ENCODE data around the gene ZNF532.

ZNF532 gene

DNA sequence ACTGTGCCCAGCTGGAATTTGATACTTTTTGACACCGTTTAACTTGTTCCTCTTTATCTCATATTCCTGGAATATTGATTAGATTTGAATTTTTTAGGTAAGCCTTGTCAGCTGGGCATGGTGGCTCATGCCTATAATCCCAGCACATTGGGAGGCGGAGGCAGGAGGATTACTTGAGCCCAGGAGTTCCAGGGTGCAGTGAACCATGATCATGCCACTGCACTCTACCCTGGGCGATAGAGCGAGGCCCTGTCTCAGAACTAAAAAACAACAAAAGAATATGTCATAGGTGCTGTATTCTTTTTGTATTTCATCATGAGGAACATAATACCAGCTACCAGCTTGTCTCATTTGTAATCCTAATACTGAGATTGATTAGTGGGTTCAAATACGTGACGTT lies 90.3 kb downstream of the ZNF532 start:
- Histone ChIP-seq H3K27ac (replicated peaks) (no peak overlapping the region), H3K4me3 (replicated peaks; ENCODE audit: insufficient read depth, low read length) (no peak overlapping the region), H3K27me3 (ENCODE audit: insufficient read depth, poor library complexity, severe bottlenecking) (peaks cover 3% of the 10 kb centered on the region)
- DNase-seq (ENCODE audit: low read depth in 1 of 2, low spot score in 1 of 2): no peak
- no peak for TF ChIP-seq POLR2AphosphoS5 (IDR thresholded peaks at IDR 0.05; ENCODE audit: low read depth)
- TF ChIP-seq, protein P1, sequence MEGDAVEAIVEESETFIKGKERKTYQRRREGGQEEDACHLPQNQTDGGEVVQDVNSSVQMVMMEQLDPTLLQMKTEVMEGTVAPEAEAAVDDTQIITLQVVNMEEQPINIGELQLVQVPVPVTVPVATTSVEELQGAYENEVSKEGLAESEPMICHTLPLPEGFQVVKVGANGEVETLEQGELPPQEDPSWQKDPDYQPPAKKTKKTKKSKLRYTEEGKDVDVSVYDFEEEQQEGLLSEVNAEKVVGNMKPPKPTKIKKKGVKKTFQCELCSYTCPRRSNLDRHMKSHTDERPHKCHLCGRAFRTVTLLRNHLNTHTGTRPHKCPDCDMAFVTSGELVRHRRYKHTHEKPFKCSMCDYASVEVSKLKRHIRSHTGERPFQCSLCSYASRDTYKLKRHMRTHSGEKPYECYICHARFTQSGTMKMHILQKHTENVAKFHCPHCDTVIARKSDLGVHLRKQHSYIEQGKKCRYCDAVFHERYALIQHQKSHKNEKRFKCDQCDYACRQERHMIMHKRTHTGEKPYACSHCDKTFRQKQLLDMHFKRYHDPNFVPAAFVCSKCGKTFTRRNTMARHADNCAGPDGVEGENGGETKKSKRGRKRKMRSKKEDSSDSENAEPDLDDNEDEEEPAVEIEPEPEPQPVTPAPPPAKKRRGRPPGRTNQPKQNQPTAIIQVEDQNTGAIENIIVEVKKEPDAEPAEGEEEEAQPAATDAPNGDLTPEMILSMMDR (IDR thresholded peaks at IDR 0.05; ENCODE audit: insufficient read depth, low read length): no peak
- no peak for TF ChIP-seq SPI1 (IDR thresholded peaks at IDR 0.05; ENCODE audit: borderline replicate concordance, low read depth)
- TF ChIP-seq GABPA (IDR thresholded peaks at IDR 0.05; ENCODE audit: low read depth): no peak
- TF ChIP-seq, protein P2, sequence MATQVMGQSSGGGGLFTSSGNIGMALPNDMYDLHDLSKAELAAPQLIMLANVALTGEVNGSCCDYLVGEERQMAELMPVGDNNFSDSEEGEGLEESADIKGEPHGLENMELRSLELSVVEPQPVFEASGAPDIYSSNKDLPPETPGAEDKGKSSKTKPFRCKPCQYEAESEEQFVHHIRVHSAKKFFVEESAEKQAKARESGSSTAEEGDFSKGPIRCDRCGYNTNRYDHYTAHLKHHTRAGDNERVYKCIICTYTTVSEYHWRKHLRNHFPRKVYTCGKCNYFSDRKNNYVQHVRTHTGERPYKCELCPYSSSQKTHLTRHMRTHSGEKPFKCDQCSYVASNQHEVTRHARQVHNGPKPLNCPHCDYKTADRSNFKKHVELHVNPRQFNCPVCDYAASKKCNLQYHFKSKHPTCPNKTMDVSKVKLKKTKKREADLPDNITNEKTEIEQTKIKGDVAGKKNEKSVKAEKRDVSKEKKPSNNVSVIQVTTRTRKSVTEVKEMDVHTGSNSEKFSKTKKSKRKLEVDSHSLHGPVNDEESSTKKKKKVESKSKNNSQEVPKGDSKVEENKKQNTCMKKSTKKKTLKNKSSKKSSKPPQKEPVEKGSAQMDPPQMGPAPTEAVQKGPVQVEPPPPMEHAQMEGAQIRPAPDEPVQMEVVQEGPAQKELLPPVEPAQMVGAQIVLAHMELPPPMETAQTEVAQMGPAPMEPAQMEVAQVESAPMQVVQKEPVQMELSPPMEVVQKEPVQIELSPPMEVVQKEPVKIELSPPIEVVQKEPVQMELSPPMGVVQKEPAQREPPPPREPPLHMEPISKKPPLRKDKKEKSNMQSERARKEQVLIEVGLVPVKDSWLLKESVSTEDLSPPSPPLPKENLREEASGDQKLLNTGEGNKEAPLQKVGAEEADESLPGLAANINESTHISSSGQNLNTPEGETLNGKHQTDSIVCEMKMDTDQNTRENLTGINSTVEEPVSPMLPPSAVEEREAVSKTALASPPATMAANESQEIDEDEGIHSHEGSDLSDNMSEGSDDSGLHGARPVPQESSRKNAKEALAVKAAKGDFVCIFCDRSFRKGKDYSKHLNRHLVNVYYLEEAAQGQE (IDR thresholded peaks at IDR 0.05; ENCODE audit: insufficient replicate concordance, low read depth): no peak

DNA sequence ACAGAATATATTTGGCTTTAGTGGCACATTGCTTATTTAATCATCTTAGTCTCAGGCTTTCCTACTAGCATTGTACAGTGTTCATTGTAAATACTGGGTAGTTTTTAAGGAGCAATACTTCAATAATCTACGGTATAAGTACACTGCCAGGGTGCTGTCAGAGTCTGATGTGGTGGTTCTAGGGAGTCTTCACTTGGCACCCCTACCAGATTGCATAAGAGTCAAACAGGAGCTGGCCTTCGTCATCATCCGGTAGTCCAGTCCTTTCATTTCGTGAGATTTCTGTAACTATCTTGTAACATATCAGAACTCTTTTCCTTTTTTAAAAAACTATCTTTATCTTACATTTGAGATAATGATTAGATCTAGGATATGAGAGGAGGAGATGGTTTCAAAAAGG lies 91.1 kb downstream of the ZNF532 start:
- no peak overlapping the region for H3K4me3 ChIP-seq (replicated peaks; ENCODE audit: insufficient read depth, low read length)
- TF ChIP-seq POLR2AphosphoS5 (IDR thresholded peaks at IDR 0.05; ENCODE audit: low read depth) (no peak), GABPA (IDR thresholded peaks at IDR 0.05; ENCODE audit: low read depth) (no peak), SPI1 (IDR thresholded peaks at IDR 0.05; ENCODE audit: borderline replicate concordance, low read depth) (no peak)
- TF ChIP-seq, protein P2 (IDR thresholded peaks at IDR 0.05; ENCODE audit: insufficient replicate concordance, low read depth): no peak
- TF ChIP-seq, protein P1 (IDR thresholded peaks at IDR 0.05; ENCODE audit: insufficient read depth, low read length): no peak
- H3K27ac ChIP-seq (replicated peaks): no peak overlapping the region
- peaks cover 3% of the 10 kb centered on the region for H3K27me3 ChIP-seq (ENCODE audit: insufficient read depth, poor library complexity, severe bottlenecking)
- no peak for DNase-seq (ENCODE audit: low read depth in 1 of 2, low spot score in 1 of 2)

DNA sequence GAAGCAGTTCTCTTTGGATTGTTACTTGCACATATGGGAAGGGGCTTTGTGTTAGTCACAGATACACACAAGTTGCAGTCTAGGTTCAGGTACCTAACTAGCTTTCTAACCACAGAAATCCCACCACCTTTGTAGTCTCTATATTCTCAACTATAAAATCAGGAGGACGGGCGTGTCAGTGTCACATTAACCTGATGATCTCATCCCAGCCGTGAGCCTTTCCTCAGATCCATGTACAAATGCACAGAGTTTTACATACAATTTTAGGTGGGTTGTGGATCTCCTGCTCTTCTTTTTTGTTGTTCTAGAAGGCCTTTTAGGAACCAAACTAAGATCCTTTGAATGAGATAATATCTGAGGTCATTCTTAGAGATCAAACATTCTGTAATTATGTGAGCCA lies 94.0 kb downstream of the ZNF532 start:
- DNase-seq (ENCODE audit: low read depth in 1 of 2, low spot score in 1 of 2): no peak
- H3K27ac ChIP-seq (replicated peaks): no peak overlapping the region
- TF ChIP-seq, protein P1 (IDR thresholded peaks at IDR 0.05; ENCODE audit: insufficient read depth, low read length): no peak
- TF ChIP-seq, protein P2 (IDR thresholded peaks at IDR 0.05; ENCODE audit: insufficient replicate concordance, low read depth): no peak
- TF ChIP-seq POLR2AphosphoS5 (IDR thresholded peaks at IDR 0.05; ENCODE audit: low read depth) (no peak), SPI1 (IDR thresholded peaks at IDR 0.05; ENCODE audit: borderline replicate concordance, low read depth) (no peak), GABPA (IDR thresholded peaks at IDR 0.05; ENCODE audit: low read depth) (no peak)
- no peak overlapping the region for H3K4me3 ChIP-seq (replicated peaks; ENCODE audit: insufficient read depth, low read length)
- peaks cover 10% of the 10 kb centered on the region for H3K27me3 ChIP-seq (ENCODE audit: insufficient read depth, poor library complexity, severe bottlenecking)

Measured in HL-60 (cell line).